Myocyte (in vitro differentiated cells): Measurements from ENCODE around the gene STK31. TPM values are rescaled to one million over a fixed set of nuclear protein-coding genes. Genes with fewer than 3 reads are reported as not detected.
A peak's percentile ranks its signal among the peaks of the same experiment; 100 is the strongest.
"Not testable (repeated sequence)": the region's sequence is repeated elsewhere in the genome, so short reads cannot be mapped to it uniquely, and the experiment has no call there.

Source experiments
- DNase-seq: peaks from one replicate; pipeline ENCODE4 v3.0.0-alpha.2; 2012; ENCODE audit warnings: low read depth
- total RNA-seq: library from RNA; depleted of rRNA; stranded (reverse); fragments of >200 nt; gene quantifications from 2 replicates; pipeline ENCODE4 v1.2.3, GENCODE V29; 2014

STK31 gene
- total RNA-seq, 1 donor from 2014 or later: not detected

- peak; percentile 86 for DNase-seq
These were observed 2.6 kb downstream of the STK31 start for GRCh38 chr7:23712368-23713284.

DNA sequence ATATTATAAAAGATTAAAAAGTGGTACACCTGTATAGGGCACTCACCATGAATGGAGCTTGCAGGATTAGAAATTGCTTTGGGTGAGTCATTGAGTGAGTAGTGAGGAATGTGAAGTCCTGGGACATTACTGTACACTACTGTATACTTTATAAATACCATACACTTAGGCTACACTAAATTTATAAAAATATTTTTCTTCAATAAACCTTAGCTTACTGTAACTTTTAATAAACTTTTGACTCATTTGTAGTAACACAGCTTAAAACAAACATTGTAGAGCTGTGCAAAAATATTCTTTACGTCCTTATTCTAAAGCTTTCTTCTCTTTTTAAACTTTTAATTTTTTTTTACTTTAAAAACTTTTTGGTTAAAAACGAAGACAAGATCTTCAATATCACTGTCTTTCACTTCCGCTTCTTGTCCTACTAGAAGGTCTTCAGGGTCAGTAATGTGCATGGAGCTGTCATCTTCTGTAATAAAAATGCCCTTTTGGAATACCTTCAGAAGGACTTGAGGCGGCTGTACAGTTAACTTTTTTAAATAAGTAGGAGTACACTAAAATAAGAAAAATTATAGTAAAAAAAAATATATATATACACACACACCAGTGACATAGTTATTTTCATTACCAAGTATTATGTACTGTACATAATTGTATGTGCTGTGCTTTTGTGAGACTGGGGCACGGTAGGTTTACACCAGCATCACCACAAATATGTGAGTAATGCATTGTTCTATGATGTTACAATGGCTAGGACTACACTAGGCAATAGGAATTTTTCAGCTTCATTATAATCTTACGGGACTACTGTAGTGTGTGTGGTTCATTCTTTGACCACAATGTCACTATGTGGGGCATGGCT lies 3.5 kb downstream of the STK31 start:
- DNase-seq: peak; percentile 54

DNA sequence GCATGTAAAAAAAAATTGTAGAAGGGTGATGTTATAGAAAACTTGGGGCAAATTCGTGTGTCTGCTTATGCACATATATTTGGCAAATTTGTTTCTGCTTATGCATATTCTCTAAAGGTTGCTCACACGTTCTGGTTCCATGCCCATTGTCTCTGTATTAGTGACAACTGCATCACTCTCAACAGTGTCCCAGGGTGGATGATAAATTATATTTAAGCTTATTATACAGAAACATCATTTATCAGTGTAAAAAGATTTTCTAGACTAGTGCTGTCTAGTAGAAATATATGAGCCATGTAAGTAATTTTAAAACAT lies 4.1 kb downstream of the STK31 start:
- DNase-seq: no peak

- DNase-seq: no peak
These were observed 4.6 kb downstream of the STK31 start for GRCh38 chr7:23714579-23714978.

GRCh38 chr7:23715099-23715498 lies 5.1 kb downstream of the STK31 start:
- DNase-seq: peak; percentile 5

DNA sequence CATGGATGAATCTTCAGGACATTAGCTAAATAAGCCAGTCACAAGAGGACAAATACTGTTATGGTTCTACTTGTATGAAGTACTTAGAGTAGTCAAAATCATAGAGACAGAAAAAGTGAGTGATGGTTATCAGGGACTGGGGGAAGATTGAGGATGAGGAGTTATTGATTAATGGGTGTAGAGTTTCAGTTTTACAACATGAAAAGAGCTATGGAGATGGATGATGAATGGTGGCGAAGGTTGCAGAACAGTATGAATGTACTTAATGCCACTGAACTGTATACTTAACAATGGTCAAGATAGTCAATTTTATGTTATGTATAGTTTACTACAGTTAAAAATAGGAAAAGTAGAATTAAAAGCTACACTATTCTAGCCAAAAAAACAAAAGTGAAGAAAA lies 7.8 kb downstream of the STK31 start:
- DNase-seq: no peak

GRCh38 chr7:23721456-23721855 lies 11.4 kb downstream of the STK31 start:
- DNase-seq: no peak

DNA sequence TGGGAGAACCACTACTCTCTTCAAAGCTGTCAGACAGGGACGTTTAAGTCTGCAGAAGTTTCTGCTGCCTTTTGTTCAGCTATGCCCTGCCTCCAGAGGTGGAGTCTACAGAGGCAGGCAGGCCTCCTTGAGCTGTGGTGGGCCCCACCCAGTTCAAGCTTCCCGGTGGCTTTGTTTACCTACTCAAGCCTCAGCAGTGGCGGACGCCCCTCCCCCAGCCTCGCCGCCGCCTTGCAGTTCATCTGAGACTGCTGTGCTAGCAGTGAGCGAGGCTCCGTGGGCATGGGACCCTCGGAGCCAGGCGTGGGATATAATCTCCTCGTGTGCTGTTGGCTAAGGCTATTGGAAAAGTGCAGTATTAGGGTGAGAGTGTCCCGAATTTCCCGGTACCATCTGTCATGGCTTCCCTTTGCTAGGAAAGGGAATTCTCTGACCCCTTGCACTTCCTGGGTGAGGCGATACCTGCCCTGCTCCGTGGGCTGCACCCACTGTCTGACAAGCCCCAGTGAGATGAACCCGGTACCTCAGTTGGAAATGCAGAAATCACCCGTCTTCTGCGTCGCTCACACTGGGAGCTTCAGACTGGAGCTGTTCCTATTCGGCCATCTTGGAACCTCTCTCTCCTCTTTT lies 12.7 kb downstream of the STK31 start:
- not testable (repeated sequence) for DNase-seq

GRCh38 chr7:23724113-23724512 lies 14.1 kb downstream of the STK31 start:
- DNase-seq: not testable (repeated sequence)

GRCh38 chr7:23742051-23742450 lies 32.0 kb downstream of the STK31 start:
- DNase-seq: no peak

DNA sequence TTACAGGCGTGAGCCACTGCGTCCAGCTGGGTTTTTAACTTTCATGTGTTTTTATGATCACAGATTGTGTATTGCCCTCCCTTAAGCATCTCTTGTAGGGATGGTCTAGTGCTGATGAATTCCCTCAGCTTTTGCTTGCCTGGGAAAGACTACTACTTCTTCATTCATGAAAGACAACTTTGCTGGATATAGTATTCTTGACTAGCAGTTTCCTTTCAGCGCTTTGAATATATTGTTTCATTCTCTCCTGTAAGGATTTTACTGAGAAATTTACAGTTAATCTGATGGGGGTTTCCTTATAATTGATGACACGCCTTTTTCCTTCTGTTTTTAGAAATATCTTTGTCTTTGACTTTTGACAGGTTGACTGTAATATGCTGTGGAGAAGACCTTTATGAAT lies 33.2 kb downstream of the STK31 start:
- no peak for DNase-seq

DNA sequence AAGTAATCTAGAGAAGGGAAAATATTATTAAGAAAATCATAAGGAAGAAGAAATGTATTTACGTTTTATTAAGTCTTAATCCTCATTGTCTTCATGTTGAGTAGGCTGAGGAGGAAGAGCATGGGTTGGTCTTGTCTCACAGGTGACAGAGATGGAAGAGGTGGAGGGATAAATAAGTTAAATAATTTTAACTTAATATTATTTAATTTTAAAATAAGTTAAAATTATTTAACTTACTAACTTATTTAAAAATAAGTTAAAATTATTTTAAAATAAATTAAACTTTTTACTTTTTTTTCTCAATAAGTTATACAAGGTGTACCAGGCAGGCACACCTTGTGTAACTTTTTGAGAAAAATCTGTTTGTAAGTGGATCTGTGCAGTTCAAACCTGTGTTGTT lies 36.6 kb downstream of the STK31 start:
- DNase-seq: no peak

DNA sequence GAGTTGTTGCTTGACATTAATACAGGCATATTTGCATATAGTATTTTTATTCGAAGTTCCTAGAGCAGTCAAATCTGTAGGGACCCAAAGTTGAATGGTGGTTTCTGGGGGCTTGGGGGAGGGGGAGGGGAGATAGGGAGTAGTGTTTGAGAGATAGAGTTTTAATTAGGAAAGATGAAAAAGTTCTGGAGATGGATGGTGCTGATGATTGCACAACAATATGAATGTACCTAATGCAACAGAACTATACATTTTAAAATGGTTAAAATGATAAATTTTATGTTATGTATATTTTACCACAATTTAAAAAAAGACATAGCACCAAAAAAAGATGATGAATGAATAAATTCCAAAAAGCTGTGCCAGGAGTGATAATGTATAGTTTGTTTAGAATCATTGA lies 41.8 kb downstream of the STK31 start:
- DNase-seq: no peak

DNA sequence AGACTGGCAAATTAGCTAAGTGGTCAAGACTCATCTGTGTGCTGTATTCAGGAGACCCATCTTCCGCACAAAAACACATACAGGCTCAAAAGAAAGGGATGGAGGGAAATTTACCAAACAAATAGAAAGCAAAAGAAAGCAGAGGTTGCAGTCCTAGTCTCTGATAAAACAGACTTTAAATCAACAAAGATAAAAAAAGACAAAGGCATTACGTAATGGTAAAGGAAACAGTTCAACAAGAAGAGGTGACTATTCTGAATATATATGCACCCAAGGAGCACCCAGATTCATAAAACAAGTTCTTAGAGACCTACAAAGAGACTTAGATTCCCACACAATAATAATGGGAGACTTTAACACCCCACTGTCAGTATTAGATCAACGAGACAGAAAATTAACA lies 48.8 kb downstream of the STK31 start:
- DNase-seq: not testable (repeated sequence)

DNA sequence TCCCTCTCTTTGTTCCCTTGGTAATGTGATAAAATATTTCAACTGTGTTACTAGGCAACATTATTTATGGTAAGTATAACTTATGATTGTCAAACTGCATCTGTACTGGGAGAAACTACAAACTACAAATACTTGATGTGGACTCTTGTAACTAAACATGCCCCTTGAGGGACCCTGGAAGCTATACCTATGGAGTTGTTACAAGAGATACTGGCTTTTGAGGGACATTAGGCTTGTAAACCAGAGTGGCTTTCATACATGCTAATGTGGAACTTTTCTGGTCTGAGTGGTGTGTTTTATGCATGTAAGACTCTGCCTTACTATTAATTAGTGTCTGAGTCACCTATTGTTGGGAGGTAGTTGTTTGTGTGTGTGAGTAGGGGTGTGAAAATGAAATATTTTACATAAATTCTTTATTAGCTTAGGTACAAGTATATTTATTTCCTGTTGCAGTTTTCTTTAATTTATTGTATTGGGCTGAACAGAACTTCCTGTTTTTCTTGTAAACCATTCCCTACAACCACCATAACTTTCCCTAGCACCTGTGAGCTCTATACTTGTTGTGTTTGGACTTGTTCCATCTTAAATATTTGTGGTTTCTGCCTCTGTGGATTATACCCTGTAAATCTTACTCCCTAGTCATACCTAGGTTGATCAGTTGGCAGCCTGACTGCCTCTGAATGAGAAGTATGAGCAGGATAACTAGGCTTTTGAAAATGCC lies 49.8 kb downstream of the STK31 start:
- peak; percentile 30 for DNase-seq

GRCh38 chr7:23765943-23766342 lies 55.9 kb downstream of the STK31 start:
- no peak for DNase-seq

GRCh38 chr7:23767514-23767913 lies 57.5 kb downstream of the STK31 start:
- no peak for DNase-seq

- no peak for DNase-seq
These were observed 58.0 kb downstream of the STK31 start for GRCh38 chr7:23768022-23768421.

DNA sequence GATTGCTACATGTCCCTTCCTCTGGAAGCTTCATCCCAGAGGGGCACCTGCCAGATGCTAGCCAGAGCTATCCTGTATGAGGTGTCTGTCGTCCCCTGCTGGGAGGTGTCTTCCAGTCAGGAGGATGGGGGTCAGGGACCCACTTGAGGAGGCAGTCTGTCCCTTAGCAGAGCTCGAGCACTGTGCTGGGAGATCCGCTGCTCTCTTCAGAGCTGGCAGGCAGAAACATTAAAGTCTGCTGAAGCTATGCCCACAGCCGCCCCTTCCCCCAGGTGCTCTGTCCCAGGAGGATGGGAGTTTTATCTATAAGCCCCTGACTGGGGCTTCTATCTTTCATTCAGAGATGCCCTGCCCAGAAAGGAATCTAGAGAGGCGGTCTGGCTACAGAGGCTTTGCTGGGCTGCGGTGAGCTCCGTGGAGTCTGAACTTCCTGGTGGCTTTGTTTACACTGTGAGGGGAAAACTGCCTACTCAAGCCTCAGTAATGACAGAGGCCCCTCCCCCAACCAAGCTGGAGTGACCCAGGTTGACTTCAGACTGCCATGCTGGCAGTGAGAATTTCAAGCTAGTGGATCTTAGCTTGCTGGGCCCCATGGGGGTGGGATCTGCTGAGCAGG lies 69.3 kb downstream of the STK31 start:
- DNase-seq: not testable (repeated sequence)

DNA sequence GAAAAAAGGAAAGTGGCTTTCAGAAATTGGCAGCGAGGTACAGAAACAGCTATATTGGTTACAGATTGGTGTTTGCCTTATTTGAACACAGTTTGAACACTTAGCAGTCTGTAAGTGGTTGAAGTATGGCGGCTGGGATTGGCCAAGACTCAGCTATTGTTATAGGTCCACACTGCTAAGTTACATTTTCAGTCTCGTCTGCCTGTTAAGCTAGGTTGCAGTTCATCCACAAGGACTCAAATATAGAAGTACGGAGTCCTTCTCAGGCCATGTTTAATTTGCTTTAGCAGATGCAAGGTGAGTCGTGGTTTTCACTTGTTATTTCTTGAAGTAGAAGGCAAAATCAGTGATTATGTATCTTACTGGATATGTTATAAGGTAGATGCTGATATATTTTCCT lies 73.1 kb downstream of the STK31 start:
- no peak for DNase-seq

GRCh38 chr7:23787272-23787671 lies 77.3 kb downstream of the STK31 start:
- no peak for DNase-seq
